ENCODE measurements around the gene CDC25B. TPM values are rescaled to one million over a fixed set of nuclear protein-coding genes. Genes with fewer than 3 reads are reported as not detected.

The CDC25B gene
- total RNA-seq, 3 donors from 2014 or later (not counting 1 experiment from before 2014, with no cell fraction given): 123 to 147 (median 143) TPM

DNA sequence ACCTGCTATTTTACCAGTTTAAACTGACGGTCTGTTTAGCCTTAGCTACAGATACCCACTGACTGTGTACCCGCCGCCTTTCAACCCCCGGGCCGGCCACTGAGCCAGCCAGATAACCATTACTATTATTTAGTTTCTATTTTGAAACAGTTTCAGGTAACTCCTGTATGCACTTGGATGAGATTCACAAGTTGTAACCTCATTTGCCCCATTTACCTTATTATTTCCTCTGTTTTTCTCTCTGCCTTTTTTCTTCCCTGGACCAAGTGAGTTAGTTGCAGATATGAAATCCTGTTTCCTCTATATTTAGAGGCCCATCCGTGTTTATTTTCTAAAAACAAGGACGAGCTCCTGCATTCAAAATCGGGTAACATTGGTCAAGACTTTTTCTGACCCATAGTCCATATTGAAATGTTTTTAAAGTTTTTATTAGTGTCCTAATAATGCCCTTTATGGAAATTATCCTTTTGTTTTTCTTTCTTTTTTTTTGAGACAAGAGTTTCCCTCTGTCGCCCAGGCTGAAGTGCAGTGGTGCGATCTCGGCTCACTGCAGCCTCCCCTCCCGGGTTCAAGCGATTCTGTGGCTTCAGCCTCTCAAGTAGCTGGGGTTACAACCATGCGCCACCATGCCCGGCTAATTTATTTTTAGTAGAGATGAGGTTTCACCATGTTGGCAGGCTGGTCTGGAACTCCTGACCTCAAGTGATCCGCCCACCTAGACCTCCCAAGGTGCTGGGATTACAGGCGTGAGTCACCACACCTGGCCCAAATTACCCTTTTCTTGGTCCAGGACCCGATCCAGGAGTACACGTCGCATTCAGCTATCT is 25.0 kb downstream of the CDC25B start:
- Histone ChIP-seq H3K27ac (ENCODE audit: low read length) (peak overlapping the region; percentile 98), H3K9me3 (ENCODE audit: control insufficient read depth, insufficient read depth, low read length) (no peaks in the 10 kb centered on the region), H3K4me3 (ENCODE audit: low read length) (peak overlapping the region; percentile 69), H3K36me3 (ENCODE audit: control insufficient read depth, insufficient read depth, low read length) (peaks cover 21% of the 10 kb centered on the region), H3K27me3 (ENCODE audit: control insufficient read depth, insufficient read depth, low read length) (no peaks in the 10 kb centered on the region), H3K4me1 (ENCODE audit: control insufficient read depth, insufficient read depth, low read length) (peaks cover 45% of the 10 kb centered on the region)
- no peak for DNase-seq
- no peaks in the 10 kb centered on the region for H3K36me3 Mint-ChIP-seq
- TF ChIP-seq, protein P1, sequence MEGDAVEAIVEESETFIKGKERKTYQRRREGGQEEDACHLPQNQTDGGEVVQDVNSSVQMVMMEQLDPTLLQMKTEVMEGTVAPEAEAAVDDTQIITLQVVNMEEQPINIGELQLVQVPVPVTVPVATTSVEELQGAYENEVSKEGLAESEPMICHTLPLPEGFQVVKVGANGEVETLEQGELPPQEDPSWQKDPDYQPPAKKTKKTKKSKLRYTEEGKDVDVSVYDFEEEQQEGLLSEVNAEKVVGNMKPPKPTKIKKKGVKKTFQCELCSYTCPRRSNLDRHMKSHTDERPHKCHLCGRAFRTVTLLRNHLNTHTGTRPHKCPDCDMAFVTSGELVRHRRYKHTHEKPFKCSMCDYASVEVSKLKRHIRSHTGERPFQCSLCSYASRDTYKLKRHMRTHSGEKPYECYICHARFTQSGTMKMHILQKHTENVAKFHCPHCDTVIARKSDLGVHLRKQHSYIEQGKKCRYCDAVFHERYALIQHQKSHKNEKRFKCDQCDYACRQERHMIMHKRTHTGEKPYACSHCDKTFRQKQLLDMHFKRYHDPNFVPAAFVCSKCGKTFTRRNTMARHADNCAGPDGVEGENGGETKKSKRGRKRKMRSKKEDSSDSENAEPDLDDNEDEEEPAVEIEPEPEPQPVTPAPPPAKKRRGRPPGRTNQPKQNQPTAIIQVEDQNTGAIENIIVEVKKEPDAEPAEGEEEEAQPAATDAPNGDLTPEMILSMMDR (IDR thresholded peaks at IDR 0.05): no peak
- H3K4me3 Mint-ChIP-seq: peak overlapping the region; percentile 89
- intact Hi-C loops (cut with micrococcal nuclease): loop anchor here (1.0 to 2.0 kb wide), 6 partner anchors 10 to 53 kb away; partner anchors contain the start of gene MAVS
- no peaks in the 10 kb centered on the region for H3K27me3 Mint-ChIP-seq (ENCODE audit: low read depth in 2 of 2)
- H3K9me3 Mint-ChIP-seq: no peaks in the 10 kb centered on the region
- no peak for ATAC-seq
- H3K27ac Mint-ChIP-seq: peak overlapping the region; percentile 97
- peaks cover 35 to 53% of the 10 kb centered on the region in 2 donors for H3K4me1 Mint-ChIP-seq
- 54% methylated on average over 19 of the region's 20 CpGs for WGBS (ENCODE audit: insufficient coverage)

DNA sequence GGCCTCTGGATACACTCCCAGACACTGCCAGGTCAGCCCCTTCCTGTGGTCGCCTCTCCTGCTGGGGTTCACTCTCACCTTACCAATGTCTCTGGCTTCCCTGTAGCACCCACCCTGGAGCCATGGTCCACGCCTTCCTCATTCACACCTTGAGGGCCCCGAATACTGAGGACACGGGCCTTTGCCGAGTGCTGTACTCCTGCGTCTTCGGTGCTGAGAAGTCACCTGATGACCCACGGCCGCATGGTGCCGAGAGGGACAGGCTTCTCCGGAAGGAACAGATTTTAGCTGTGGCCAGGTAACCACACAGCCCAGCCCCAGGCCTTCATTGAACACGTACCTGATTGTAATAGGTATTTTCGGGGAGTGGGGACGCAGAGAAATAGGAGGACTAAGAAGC is 25.9 kb downstream of the CDC25B start:
- peaks cover 36 to 53% of the 10 kb centered on the region in 2 donors for H3K4me1 Mint-ChIP-seq
- no peaks in the 10 kb centered on the region for H3K9me3 Mint-ChIP-seq
- peak overlapping the region; percentile 97 for H3K27ac Mint-ChIP-seq
- 97% methylated on average over 14 of the region's 14 CpGs for WGBS (ENCODE audit: insufficient coverage)
- peak overlapping the region; percentile 89 for H3K4me3 Mint-ChIP-seq
- DNase-seq: no peak
- Histone ChIP-seq H3K27ac (ENCODE audit: low read length) (no peak overlapping the region), H3K27me3 (ENCODE audit: control insufficient read depth, insufficient read depth, low read length) (no peaks in the 10 kb centered on the region), H3K4me3 (ENCODE audit: low read length) (no peak overlapping the region), H3K9me3 (ENCODE audit: control insufficient read depth, insufficient read depth, low read length) (no peaks in the 10 kb centered on the region), H3K36me3 (ENCODE audit: control insufficient read depth, insufficient read depth, low read length) (peaks cover 21% of the 10 kb centered on the region), H3K4me1 (ENCODE audit: control insufficient read depth, insufficient read depth, low read length) (peaks cover 36% of the 10 kb centered on the region)
- TF ChIP-seq, protein P1 (IDR thresholded peaks at IDR 0.05): no peak
- no peaks in the 10 kb centered on the region for H3K27me3 Mint-ChIP-seq (ENCODE audit: low read depth in 2 of 2)
- intact Hi-C loops (cut with micrococcal nuclease): loop anchor here (2.0 kb wide), 2 partner anchors 25 to 33 kb away; partner anchors contain the start of gene MAVS
- ATAC-seq: no peak
- H3K36me3 Mint-ChIP-seq: no peaks in the 10 kb centered on the region

DNA sequence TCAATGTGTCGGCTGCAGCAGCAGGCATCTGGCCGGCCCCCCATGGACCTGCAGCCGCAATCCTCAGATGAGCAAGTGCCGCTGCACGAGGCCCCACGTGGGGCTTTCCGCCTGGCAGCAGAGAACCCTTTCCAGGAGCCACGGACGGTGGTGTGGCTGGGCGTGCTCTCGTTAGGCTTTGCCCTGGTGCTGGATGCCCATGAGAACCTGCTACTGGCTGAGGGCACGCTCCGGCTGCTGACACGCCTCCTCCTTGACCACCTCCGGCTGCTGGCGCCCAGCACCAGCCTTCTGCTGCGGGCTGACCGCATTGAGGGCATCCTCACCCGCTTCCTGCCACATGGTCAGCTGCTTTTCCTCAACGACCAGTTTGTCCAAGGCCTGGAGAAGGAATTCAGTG is 27.8 kb downstream of the CDC25B start:
- no peaks in the 10 kb centered on the region for H3K27me3 ChIP-seq (ENCODE audit: control insufficient read depth, insufficient read depth, low read length)
- no peaks in the 10 kb centered on the region for H3K9me3 ChIP-seq (ENCODE audit: control insufficient read depth, insufficient read depth, low read length)
- intact Hi-C loops (cut with micrococcal nuclease): no loop called here
- no peak overlapping the region for H3K27ac ChIP-seq (ENCODE audit: low read length)
- no peaks in the 10 kb centered on the region for H3K9me3 Mint-ChIP-seq
- H3K4me3 Mint-ChIP-seq: no peak overlapping the region
- H3K4me1 Mint-ChIP-seq: peaks cover 28 to 39% of the 10 kb centered on the region in 2 donors
- WGBS (ENCODE audit: insufficient coverage): 94% methylated on average over 20 of the region's 20 CpGs
- H3K27me3 Mint-ChIP-seq (ENCODE audit: low read depth in 2 of 2): no peaks in the 10 kb centered on the region
- H3K36me3 Mint-ChIP-seq: no peaks in the 10 kb centered on the region
- no peak overlapping the region for H3K27ac Mint-ChIP-seq
- no peak overlapping the region for H3K4me3 ChIP-seq (ENCODE audit: low read length)
- DNase-seq: no peak
- H3K4me1 ChIP-seq (ENCODE audit: control insufficient read depth, insufficient read depth, low read length): peaks cover 18% of the 10 kb centered on the region
- TF ChIP-seq, protein P1 (IDR thresholded peaks at IDR 0.05): no peak
- H3K36me3 ChIP-seq (ENCODE audit: control insufficient read depth, insufficient read depth, low read length): peaks cover 21% of the 10 kb centered on the region
- no peak for ATAC-seq
